ENCODE data around the gene CCDC174. TPM values are rescaled to one million over a fixed set of nuclear protein-coding genes. Genes with fewer than 3 reads are reported as not detected.

CCDC174 gene
- total and polyA plus RNA-seq, 3 donors from 2014 or later: 19.1 to 38.0 (median 25.3) TPM

- DNase-seq: no peak
- Histone ChIP-seq H3K27me3 (no peaks in the 10 kb centered on the region), H3K4me3 (no peak overlapping the region), H3K36me3 (ENCODE audit: low read depth, missing control alignments) (no peaks in the 10 kb centered on the region), H3K4me1 (peaks cover 1% of the 10 kb centered on the region), H3K9me3 (no peaks in the 10 kb centered on the region), H3K27ac (no peak overlapping the region)
- WGBS, 2 donors: 85 to 93% methylated on average over 6 of the region's 6 CpGs
- TF ChIP-seq CTCF (IDR thresholded peaks at IDR 0.05) (no peak), POLR2A (IDR thresholded peaks at IDR 0.05) (no peak)
- intact Hi-C loops (cut with DNase I; ENCODE audit: low total_unique reads): no loop called here
These were observed 34.0 kb upstream of the CCDC174 start for GRCh38 chr3:14617508-14618023.

- Histone ChIP-seq H3K4me3 (no peak overlapping the region), H3K9me3 (no peaks in the 10 kb centered on the region), H3K27ac (no peak overlapping the region), H3K36me3 (ENCODE audit: low read depth, missing control alignments) (no peaks in the 10 kb centered on the region), H3K4me1 (peaks cover 3% of the 10 kb centered on the region), H3K27me3 (no peaks in the 10 kb centered on the region)
- TF ChIP-seq CTCF (IDR thresholded peaks at IDR 0.05) (no peak), POLR2A (IDR thresholded peaks at IDR 0.05) (no peak)
- DNase-seq: no peak
- WGBS, 2 donors: 11 to 71% methylated on average over 2 of the region's 2 CpGs
- intact Hi-C loops (cut with DNase I; ENCODE audit: low total_unique reads): no loop called here
These were observed 32.0 kb upstream of the CCDC174 start for GRCh38 chr3:14619605-14620004.

GRCh38 chr3:14620512-14620911 lies 31.1 kb upstream of the CCDC174 start:
- H3K4me3 ChIP-seq: no peak overlapping the region
- WGBS, 2 donors: 66 to 76% methylated on average over 7 of the region's 7 CpGs
- intact Hi-C loops (cut with DNase I; ENCODE audit: low total_unique reads): no loop called here

GRCh38 chr3:14621093-14621492 lies 30.5 kb upstream of the CCDC174 start:
- H3K27ac ChIP-seq: no peak overlapping the region

More at GRCh38 chr3:14620512-14620911, 31.1 kb upstream of the CCDC174 start:
- TF ChIP-seq CTCF (IDR thresholded peaks at IDR 0.05) (no peak), POLR2A (IDR thresholded peaks at IDR 0.05) (no peak)
- DNase-seq: no peak
- Histone ChIP-seq H3K36me3 (ENCODE audit: low read depth, missing control alignments) (no peaks in the 10 kb centered on the region), H3K27ac (no peak overlapping the region), H3K9me3 (no peaks in the 10 kb centered on the region), H3K4me1 (peaks cover 3% of the 10 kb centered on the region), H3K27me3 (no peaks in the 10 kb centered on the region)

More at GRCh38 chr3:14621093-14621492, 30.5 kb upstream of the CCDC174 start:
- H3K4me1 ChIP-seq: peaks cover 3% of the 10 kb centered on the region
- H3K36me3 ChIP-seq (ENCODE audit: low read depth, missing control alignments): no peaks in the 10 kb centered on the region
- DNase-seq: no peak
- intact Hi-C loops (cut with DNase I; ENCODE audit: low total_unique reads): no loop called here
- H3K27me3 ChIP-seq: no peaks in the 10 kb centered on the region
- WGBS, 2 donors: 90 to 95% methylated on average over 4 of the region's 4 CpGs
- no peak overlapping the region for H3K4me3 ChIP-seq
- no peaks in the 10 kb centered on the region for H3K9me3 ChIP-seq
- TF ChIP-seq CTCF (IDR thresholded peaks at IDR 0.05) (no peak), POLR2A (IDR thresholded peaks at IDR 0.05) (no peak)

Data from testis (tissue), 3 donors.